ENCODE results near the gene SLC16A13. TPM values are rescaled to one million over a fixed set of nuclear protein-coding genes. Genes with fewer than 3 reads are reported as not detected.

Gene SLC16A13
- total and polyA plus RNA-seq, 10 of the 15 experiments (the other 5 are each of a cell fraction or from before 2014, with no cell fraction given) = 0.34 to 12.1 (median 3.3) TPM

GRCh38 chr17:7035591-7036368 lies at the start of gene SLC16A13 (continued):
- TF ChIP-seq ZBTB11 (CRISPR knock-in tag; IDR thresholded peaks at IDR 0.05) (no peak), SMAD1 (IDR thresholded peaks at IDR 0.05; ENCODE audit: low read depth, partially characterized antibody) (peak; percentile 77), TAF1 (IDR thresholded peaks at IDR 0.05; ENCODE audit: borderline replicate concordance, low read depth, low read length) (peak; percentile 80; the same call in 1 of the 2 replicates), JUND (IDR thresholded peaks at IDR 0.05; ENCODE audit: low read depth, low read length) (no peak), ZNF274 (IDR thresholded peaks at IDR 0.05; ENCODE audit: insufficient read depth, insufficient read length) (no peak), MTA2 (IDR thresholded peaks at IDR 0.05; ENCODE audit: low read depth) (no peak; the same call in 1 of the 2 replicates), SREBF2 (IDR thresholded peaks at IDR 0.05; ENCODE audit: low read length) (no peak), TBL1XR1 (IDR thresholded peaks at IDR 0.05; ENCODE audit: low read depth, low read length) (no peak), USF1 (IDR thresholded peaks at IDR 0.05; ENCODE audit: borderline replicate concordance, extremely low read length, insufficient read depth, low read depth, low read length) (peak; percentile 98), MEF2A (IDR thresholded peaks at IDR 0.05; ENCODE audit: insufficient read depth, low read depth, low read length) (no peak), MTA3 (IDR thresholded peaks at IDR 0.05; ENCODE audit: borderline replicate concordance, low read length) (no peak), CBX5 (IDR thresholded peaks at IDR 0.05; ENCODE audit: low read depth) (no peak), PAX8 (IDR thresholded peaks at IDR 0.05) (no peak), DPF2 (IDR thresholded peaks at IDR 0.05) (no peak; the same call in 1 of the 2 replicates), POLR2AphosphoS2 (IDR thresholded peaks at IDR 0.05; ENCODE audit: low read depth, low read length) (peak; percentile 96), ZNF592 (IDR thresholded peaks at IDR 0.05) (no peak), KAT2A (conservative IDR thresholded peaks at IDR 0.05; ENCODE audit: control insufficient read depth, low read depth, low read length) (no peak), GABPA (IDR thresholded peaks at IDR 0.05; ENCODE audit: low read depth) (no peak), ZNF217 (IDR thresholded peaks at IDR 0.05) (no peak), MEF2B (IDR thresholded peaks at IDR 0.05; ENCODE audit: partially characterized antibody, poor library complexity, severe bottlenecking) (no peak)

Measured in GM12878 (cell line).